Measurements from ENCODE around the gene ARHGAP10.

The ARHGAP10 gene

GRCh38 chr4:147831551-147832171 is 99.8 kb downstream of the ARHGAP10 start:
- FAIRE-seq = no peak
- TF ChIP-seq CTCF (IDR thresholded peaks at IDR 0.05; ENCODE audit: insufficient read depth, missing control alignments) = no peak
- DNase-seq (ENCODE audit: insufficient read length, low spot score) = no peak

GRCh38 chr4:147833254-147833653 is 101.4 kb downstream of the ARHGAP10 start:
- no peak for FAIRE-seq

GRCh38 chr4:147833741-147834140 is 101.9 kb downstream of the ARHGAP10 start:
- DNase-seq (ENCODE audit: insufficient read length, low spot score) (no peak), FAIRE-seq (no peak)
- no peak for TF ChIP-seq CTCF (IDR thresholded peaks at IDR 0.05; ENCODE audit: insufficient read depth, missing control alignments)

More at GRCh38 chr4:147833254-147833653, 101.4 kb downstream of the ARHGAP10 start:
- TF ChIP-seq CTCF (IDR thresholded peaks at IDR 0.05; ENCODE audit: insufficient read depth, missing control alignments) = no peak
- DNase-seq (ENCODE audit: insufficient read length, low spot score) = no peak

- FAIRE-seq = no peak
- TF ChIP-seq CTCF (IDR thresholded peaks at IDR 0.05; ENCODE audit: insufficient read depth, missing control alignments) = no peak
- no peak for DNase-seq (ENCODE audit: insufficient read length, low spot score)
Measured at GRCh38 chr4:147834480-147834879, 102.6 kb downstream of the ARHGAP10 start.

GRCh38 chr4:147836807-147837206 is 104.9 kb downstream of the ARHGAP10 start:
- DNase-seq (ENCODE audit: insufficient read length, low spot score) (no peak), FAIRE-seq (no peak)
- TF ChIP-seq CTCF (IDR thresholded peaks at IDR 0.05; ENCODE audit: insufficient read depth, missing control alignments) = no peak

- no peak for TF ChIP-seq CTCF (IDR thresholded peaks at IDR 0.05; ENCODE audit: insufficient read depth, missing control alignments)
- no peak for FAIRE-seq
- no peak for DNase-seq (ENCODE audit: insufficient read length, low spot score)
Measured at GRCh38 chr4:147837435-147837834, 105.5 kb downstream of the ARHGAP10 start.

GRCh38 chr4:147837854-147838253 is 106.0 kb downstream of the ARHGAP10 start:
- FAIRE-seq = no peak
- no peak for DNase-seq (ENCODE audit: insufficient read length, low spot score)
- TF ChIP-seq CTCF (IDR thresholded peaks at IDR 0.05; ENCODE audit: insufficient read depth, missing control alignments) = no peak

Measured in D721Med (cell line).